BE2C (cell line): ENCODE data around the gene HORMAD2.
"Not testable (repeated sequence)": the region's sequence is repeated elsewhere in the genome, so short reads cannot be mapped to it uniquely, and the experiment has no call there.

Source experiments
- DNase-seq: peaks from one replicate; pipeline ENCODE4 v3.0.0-alpha.2; 2020
- H3K27me3 ChIP-seq: fragments of 250-450 bp; sonication (Bioruptor Pico); 2 replicates; pipeline ENCODE4 v1.5.1; 2020; ENCODE audit warnings: mild to moderate bottlenecking
- H3K36me3 ChIP-seq: fragments of 250-450 bp; sonication (Bioruptor Pico); 2 replicates; pipeline ENCODE4 v1.5.1; 2020; ENCODE audit warnings: mild to moderate bottlenecking
- H3K4me1 ChIP-seq: fragments of 250-450 bp; sonication (Bioruptor Pico); 2 replicates; pipeline ENCODE4 v1.5.1; 2020
- H3K4me3 ChIP-seq: 2 replicates; pipeline ENCODE4 v1.5.1; 2011; ENCODE audit warnings: low read depth, low read length
- H3K9me3 ChIP-seq: fragments of 250-450 bp; sonication (Bioruptor Pico); 2 replicates; pipeline ENCODE4 v1.5.1; 2020
- CTCF ChIP-seq: IDR thresholded peaks from 2 replicates; pipeline ENCODE4 v1.5.1; 2012; ENCODE audit warnings: mild to moderate bottlenecking, low read depth, low read length

The HORMAD2 gene

GRCh38 chr22:30089655-30089974 is 9.4 kb downstream of the HORMAD2 start:
- Histone ChIP-seq H3K36me3 (no peaks in the 10 kb centered on the region), H3K9me3 (no peaks in the 10 kb centered on the region)
- DNase-seq = no peak

GRCh38 chr22:30092686-30093085 is 12.4 kb downstream of the HORMAD2 start:
- Histone ChIP-seq H3K27me3 (no peaks in the 10 kb centered on the region), H3K4me3 (no peak overlapping the region), H3K9me3 (no peaks in the 10 kb centered on the region), H3K36me3 (no peaks in the 10 kb centered on the region), H3K4me1 (no peaks in the 10 kb centered on the region)
- no peak for DNase-seq
- no peak for TF ChIP-seq CTCF

More at GRCh38 chr22:30089655-30089974, 9.4 kb downstream of the HORMAD2 start:
- no peak overlapping the region for H3K4me3 ChIP-seq
- TF ChIP-seq CTCF = no peak
- H3K27me3 ChIP-seq = no peaks in the 10 kb centered on the region
- H3K4me1 ChIP-seq = no peaks in the 10 kb centered on the region

GRCh38 chr22:30094804-30095203 is 14.5 kb downstream of the HORMAD2 start:
- no peak overlapping the region for H3K4me3 ChIP-seq
- no peak for TF ChIP-seq CTCF
- H3K36me3 ChIP-seq = no peaks in the 10 kb centered on the region
- H3K9me3 ChIP-seq = no peaks in the 10 kb centered on the region
- H3K4me1 ChIP-seq = no peaks in the 10 kb centered on the region
- H3K27me3 ChIP-seq = 0 out of 2 replicates have a peak, but pooled peaks cover 2% of the 10 kb centered on the region
- DNase-seq = no peak

GRCh38 chr22:30097861-30098260 is 17.6 kb downstream of the HORMAD2 start:
- H3K9me3 ChIP-seq = no peaks in the 10 kb centered on the region
- no peak for TF ChIP-seq CTCF
- no peaks in the 10 kb centered on the region for H3K36me3 ChIP-seq

GRCh38 chr22:30100770-30101169 is 20.5 kb downstream of the HORMAD2 start:
- DNase-seq, H3K9me3 ChIP-seq, H3K27me3 ChIP-seq, H3K4me3 ChIP-seq, H3K4me1 ChIP-seq, H3K36me3 ChIP-seq: not testable (repeated sequence)

More at GRCh38 chr22:30097861-30098260, 17.6 kb downstream of the HORMAD2 start:
- H3K4me1 ChIP-seq = no peaks in the 10 kb centered on the region
- H3K27me3 ChIP-seq = 0 out of 2 replicates have a peak, but pooled peaks cover 2% of the 10 kb centered on the region
- no peak overlapping the region for H3K4me3 ChIP-seq
- no peak for DNase-seq

- Histone ChIP-seq H3K27me3 (no peaks in the 10 kb centered on the region), H3K9me3 (no peaks in the 10 kb centered on the region), H3K4me1 (no peaks in the 10 kb centered on the region), H3K4me3 (no peak overlapping the region), H3K36me3 (no peaks in the 10 kb centered on the region)
- TF ChIP-seq CTCF = no peak
- no peak for DNase-seq
Observed at GRCh38 chr22:30104501-30105156, 24.4 kb downstream of the HORMAD2 start.

- Histone ChIP-seq H3K4me1 (no peaks in the 10 kb centered on the region), H3K9me3 (no peaks in the 10 kb centered on the region), H3K27me3 (no peaks in the 10 kb centered on the region), H3K4me3 (no peak overlapping the region), H3K36me3 (no peaks in the 10 kb centered on the region)
- TF ChIP-seq CTCF = no peak
- DNase-seq = no peak
Observed at GRCh38 chr22:30105483-30105882, 25.2 kb downstream of the HORMAD2 start.
